ENCODE measurements around the gene ZNF771.

DNA sequence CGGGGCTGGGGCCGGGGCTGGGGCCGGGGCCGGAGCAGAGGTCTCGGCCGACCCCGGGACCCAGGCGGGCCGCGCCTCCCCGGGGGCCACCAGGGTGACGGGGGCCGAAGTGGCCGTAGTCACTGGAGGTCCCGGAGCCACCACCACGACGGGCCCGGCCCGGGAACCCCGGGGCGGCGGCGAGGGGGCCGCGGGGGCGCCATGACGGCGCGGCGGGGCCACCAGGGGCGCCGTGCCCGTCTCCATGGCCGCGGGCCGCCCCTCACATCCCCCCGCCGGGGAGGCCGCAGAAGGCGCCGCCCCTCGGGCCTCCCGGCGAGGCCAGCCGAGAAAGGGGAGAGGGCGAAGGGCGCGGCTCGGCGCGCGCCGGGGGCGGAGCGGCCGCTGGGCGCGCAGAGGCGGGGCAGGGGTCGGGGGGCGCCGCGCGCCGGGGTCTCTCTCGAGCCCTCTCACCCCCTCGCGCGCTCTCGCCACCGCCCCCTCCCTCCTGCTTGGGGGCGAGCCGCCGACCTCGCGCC is 37.4 kb upstream of the ZNF771 start:
- TF ChIP-seq, protein P1, sequence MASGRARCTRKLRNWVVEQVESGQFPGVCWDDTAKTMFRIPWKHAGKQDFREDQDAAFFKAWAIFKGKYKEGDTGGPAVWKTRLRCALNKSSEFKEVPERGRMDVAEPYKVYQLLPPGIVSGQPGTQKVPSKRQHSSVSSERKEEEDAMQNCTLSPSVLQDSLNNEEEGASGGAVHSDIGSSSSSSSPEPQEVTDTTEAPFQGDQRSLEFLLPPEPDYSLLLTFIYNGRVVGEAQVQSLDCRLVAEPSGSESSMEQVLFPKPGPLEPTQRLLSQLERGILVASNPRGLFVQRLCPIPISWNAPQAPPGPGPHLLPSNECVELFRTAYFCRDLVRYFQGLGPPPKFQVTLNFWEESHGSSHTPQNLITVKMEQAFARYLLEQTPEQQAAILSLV (tag; IDR thresholded peaks at IDR 0.05), result no peak
- TF ChIP-seq, protein P2, sequence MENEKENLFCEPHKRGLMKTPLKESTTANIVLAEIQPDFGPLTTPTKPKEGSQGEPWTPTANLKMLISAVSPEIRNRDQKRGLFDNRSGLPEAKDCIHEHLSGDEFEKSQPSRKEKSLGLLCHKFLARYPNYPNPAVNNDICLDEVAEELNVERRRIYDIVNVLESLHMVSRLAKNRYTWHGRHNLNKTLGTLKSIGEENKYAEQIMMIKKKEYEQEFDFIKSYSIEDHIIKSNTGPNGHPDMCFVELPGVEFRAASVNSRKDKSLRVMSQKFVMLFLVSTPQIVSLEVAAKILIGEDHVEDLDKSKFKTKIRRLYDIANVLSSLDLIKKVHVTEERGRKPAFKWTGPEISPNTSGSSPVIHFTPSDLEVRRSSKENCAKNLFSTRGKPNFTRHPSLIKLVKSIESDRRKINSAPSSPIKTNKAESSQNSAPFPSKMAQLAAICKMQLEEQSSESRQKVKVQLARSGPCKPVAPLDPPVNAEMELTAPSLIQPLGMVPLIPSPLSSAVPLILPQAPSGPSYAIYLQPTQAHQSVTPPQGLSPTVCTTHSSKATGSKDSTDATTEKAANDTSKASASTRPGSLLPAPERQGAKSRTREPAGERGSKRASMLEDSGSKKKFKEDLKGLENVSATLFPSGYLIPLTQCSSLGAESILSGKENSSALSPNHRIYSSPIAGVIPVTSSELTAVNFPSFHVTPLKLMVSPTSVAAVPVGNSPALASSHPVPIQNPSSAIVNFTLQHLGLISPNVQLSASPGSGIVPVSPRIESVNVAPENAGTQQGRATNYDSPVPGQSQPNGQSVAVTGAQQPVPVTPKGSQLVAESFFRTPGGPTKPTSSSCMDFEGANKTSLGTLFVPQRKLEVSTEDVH (IDR thresholded peaks at IDR 0.05; ENCODE audit: low read depth, partially characterized antibody), result no peak

Measured in K562 (cell line).